Transverse colon (tissue), 4 donors: ENCODE data around the gene FAXDC2.

ENCODE experiments used
- CTCF ChIP-seq, 5 experiments: fragments of 200-600 bp in 3 of 5; fragments of 450-650 bp in 2 of 5; sonication (generic) in 3 of 5; IDR thresholded peaks; 1 replicate in 2 of 5; 2 replicates in 3 of 5; pipeline ENCODE4 v1.5.1; 2016 to 2017; ENCODE audit warnings: antibody characterized with exemption in 5 of 5, inconsistent platforms in 3 of 5, mild to moderate bottlenecking in 2 of 5, moderate library complexity in 1 of 5
- EP300 ChIP-seq: sonication (generic); formaldehyde crosslinking; IDR thresholded peaks from one replicate; pipeline ENCODE4 v1.6.1; 2017; ENCODE audit warnings: antibody characterized with exemption, low read depth
- POLR2A ChIP-seq: fragments of 450-650 bp; IDR thresholded peaks from one replicate; pipeline ENCODE4 v1.6.1; 2016; ENCODE audit warnings: antibody characterized with exemption, mild to moderate bottlenecking, moderate library complexity
- POLR2AphosphoS5 ChIP-seq, 3 donors: sonication (generic); formaldehyde crosslinking; IDR thresholded peaks; one replicate each; pipeline ENCODE4 v1.6.1; 2016; ENCODE audit warnings: antibody characterized with exemption in 3 of 3

DNA sequence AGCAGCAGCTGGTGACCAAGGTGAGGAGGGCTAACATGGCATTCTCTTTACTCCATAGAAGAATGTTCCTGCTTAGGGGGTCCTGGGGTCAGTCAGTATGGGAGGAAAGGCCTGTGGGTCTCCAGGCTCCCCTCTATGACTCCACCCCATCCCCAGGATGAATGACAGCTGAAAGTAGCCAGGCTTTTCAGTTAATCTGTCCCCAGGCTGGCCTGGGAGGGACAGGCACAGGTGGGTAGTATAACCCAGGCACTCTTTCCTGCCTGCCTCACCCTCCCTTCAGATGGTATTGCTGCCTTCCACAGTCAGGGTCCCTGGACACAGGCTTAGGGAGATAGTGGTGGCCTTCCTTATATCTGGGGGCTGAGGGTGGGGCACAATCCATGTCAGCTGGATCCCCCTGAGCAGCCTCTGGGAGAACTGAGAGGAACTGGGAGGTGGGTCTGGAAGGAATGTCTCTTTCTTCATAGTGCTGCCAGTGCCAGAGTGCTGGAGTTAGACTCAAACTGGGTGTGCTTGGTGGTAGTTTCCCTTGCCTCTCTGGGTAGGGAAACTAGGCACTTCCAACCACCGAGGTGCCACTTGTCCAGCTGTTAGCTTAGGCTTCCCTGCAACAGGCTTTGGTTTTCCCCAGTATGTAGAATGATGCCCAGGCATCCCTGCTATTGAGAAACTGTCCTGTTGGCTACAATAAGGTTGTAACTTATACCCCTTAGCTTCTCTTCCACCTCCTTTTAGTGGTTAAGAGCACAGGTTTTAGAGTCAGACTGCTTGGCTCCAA lies 67.4 kb downstream of the FAXDC2 start:
- TF ChIP-seq POLR2AphosphoS5 (IDR thresholded peaks at IDR 0.05) = no peak
- TF ChIP-seq EP300 = no peak
- no peak for TF ChIP-seq POLR2A
- no peak for TF ChIP-seq CTCF (IDR thresholded peaks at IDR 0.05)
